Measurements from ENCODE around the gene MET. TPM values are rescaled to one million over a fixed set of nuclear protein-coding genes. Genes with fewer than 3 reads are reported as not detected.
"Not testable (repeated sequence)": the region's sequence is repeated elsewhere in the genome, so short reads cannot be mapped to it uniquely, and the experiment has no call there.

Gene MET
- total RNA-seq, 2 donors from 2014 or later, result 0.88 TPM; not detected in 1

- no peak for DNase-seq (ENCODE audit: low spot score in 2 of 2)
- no peaks in the 10 kb centered on the region for H3K9me3 Mint-ChIP-seq
- no peak overlapping the region for H3K27ac Mint-ChIP-seq
- no peak for ATAC-seq
- H3K36me3 Mint-ChIP-seq, result no peaks in the 10 kb centered on the region
Measured at GRCh38 chr7:116707289-116707688, 35.3 kb downstream of the MET start.

DNA sequence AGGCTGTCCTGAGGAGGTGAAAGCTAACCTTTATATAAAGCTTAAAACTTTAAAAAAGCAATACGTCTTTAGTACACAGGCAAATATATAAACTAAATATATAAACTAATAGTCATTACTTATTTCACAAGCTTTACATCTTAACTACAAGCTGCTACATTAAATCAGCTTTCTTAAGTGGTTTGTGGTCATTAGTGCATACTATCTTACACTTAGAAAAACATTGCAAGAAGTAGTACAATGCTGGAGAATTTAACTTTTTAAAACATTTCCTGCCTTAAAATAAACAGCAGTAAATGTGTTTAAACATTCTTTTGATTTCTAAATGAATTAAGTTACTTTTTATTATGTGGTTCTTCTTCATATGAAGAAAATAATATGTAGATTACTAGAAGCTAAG lies 36.3 kb downstream of the MET start:
- Mint-ChIP-seq H3K36me3 (no peaks in the 10 kb centered on the region), H3K27ac (no peak overlapping the region), H3K9me3 (no peaks in the 10 kb centered on the region)
- no peak for DNase-seq (ENCODE audit: low spot score in 2 of 2)
- ATAC-seq, result no peak

DNA sequence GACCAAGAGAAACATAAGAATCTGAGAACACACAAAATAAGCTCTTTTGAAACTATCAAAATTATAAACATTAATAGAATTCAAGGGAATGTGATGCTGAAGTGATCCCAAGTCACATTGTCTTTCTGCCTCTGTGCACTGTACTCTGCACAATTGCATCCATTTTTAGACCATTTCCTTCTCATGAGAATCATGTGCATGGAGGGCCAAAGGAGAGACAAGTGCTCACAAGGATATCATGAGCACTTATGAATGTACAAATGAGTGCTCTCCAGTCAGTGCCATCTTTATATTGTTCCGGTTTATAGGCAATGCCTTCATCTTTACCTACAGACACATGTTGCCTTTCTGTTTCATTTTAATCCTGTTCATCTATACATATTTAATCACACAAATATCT lies 36.9 kb downstream of the MET start:
- DNase-seq (ENCODE audit: low spot score in 2 of 2) (no peak), ATAC-seq (no peak)
- H3K27ac Mint-ChIP-seq, result no peak overlapping the region
- H3K9me3 Mint-ChIP-seq, result no peaks in the 10 kb centered on the region
- no peaks in the 10 kb centered on the region for H3K36me3 Mint-ChIP-seq

GRCh38 chr7:116709336-116709735 lies 37.3 kb downstream of the MET start:
- H3K27ac Mint-ChIP-seq, result no peak overlapping the region
- no peaks in the 10 kb centered on the region for H3K36me3 Mint-ChIP-seq
- ATAC-seq, result no peak
- no peak for DNase-seq (ENCODE audit: low spot score in 2 of 2)
- no peaks in the 10 kb centered on the region for H3K9me3 Mint-ChIP-seq

DNA sequence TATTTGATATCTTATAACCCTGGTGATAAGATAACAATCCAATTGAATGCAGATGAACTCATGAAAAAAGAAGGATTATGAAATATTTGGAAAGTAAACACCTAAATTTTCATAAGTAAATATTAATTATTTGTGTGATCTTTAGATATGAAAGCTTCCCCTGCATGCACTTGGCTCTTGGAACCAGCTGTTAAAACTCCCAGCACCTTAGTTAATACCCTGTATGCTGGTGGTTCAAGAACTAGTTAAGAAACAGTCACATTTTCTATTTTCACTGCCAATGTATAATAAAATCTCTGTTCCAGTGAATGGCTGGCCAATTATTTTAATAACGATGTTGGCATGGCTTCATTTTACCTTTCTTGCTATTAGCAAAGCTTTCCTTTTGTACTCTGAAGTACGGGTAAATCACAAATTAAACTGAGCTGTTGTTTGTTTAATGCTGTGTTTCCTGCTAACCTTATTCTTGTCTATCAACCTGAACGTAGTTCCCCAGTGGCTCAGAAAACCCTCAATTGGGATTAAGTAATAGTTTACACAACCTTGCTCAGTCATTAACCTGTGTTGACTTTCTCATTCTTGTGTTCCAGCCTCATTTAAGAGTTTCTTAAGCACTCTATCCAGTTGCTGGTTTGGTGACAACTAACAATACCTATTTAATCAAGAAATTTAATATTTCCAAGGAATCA lies 38.9 kb downstream of the MET start:
- Mint-ChIP-seq H3K9me3 (no peaks in the 10 kb centered on the region), H3K27ac (no peak overlapping the region), H3K36me3 (no peaks in the 10 kb centered on the region)
- no peak for ATAC-seq
- DNase-seq (ENCODE audit: low spot score in 2 of 2), result no peak

GRCh38 chr7:116711790-116712189 lies 39.8 kb downstream of the MET start:
- ATAC-seq (no peak), DNase-seq (ENCODE audit: low spot score in 2 of 2) (no peak)
- no peak overlapping the region for H3K27ac Mint-ChIP-seq
- H3K9me3 Mint-ChIP-seq, result no peaks in the 10 kb centered on the region
- no peaks in the 10 kb centered on the region for H3K36me3 Mint-ChIP-seq

GRCh38 chr7:116713500-116713899 lies 41.5 kb downstream of the MET start:
- no peaks in the 10 kb centered on the region for H3K36me3 Mint-ChIP-seq
- no peak for DNase-seq (ENCODE audit: low spot score in 2 of 2)
- H3K27ac Mint-ChIP-seq, result no peak overlapping the region

DNA sequence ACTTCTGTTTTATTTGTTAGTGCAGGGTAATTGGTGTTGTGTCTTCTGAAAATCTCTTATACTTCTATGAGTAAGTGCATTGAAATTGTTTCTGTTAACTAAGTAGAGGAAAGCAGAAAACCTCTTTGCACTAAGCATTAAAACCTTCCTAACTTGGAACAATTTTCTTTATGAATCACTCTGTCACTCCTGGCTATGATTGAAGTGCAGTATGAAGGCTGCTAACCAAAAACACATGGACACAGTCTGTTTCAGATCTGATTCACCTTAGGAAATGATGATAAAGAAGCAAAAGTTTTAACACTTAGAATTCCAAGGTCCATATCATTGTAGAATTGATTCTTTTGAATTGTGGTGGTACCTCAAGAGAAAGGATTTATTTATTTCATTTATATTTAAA lies 41.9 kb downstream of the MET start:
- no peak overlapping the region for H3K27ac Mint-ChIP-seq
- no peaks in the 10 kb centered on the region for H3K9me3 Mint-ChIP-seq
- DNase-seq (ENCODE audit: low spot score in 2 of 2), result no peak

More at GRCh38 chr7:116713500-116713899, 41.5 kb downstream of the MET start:
- ATAC-seq, result no peak
- H3K9me3 Mint-ChIP-seq, result no peaks in the 10 kb centered on the region

DNA sequence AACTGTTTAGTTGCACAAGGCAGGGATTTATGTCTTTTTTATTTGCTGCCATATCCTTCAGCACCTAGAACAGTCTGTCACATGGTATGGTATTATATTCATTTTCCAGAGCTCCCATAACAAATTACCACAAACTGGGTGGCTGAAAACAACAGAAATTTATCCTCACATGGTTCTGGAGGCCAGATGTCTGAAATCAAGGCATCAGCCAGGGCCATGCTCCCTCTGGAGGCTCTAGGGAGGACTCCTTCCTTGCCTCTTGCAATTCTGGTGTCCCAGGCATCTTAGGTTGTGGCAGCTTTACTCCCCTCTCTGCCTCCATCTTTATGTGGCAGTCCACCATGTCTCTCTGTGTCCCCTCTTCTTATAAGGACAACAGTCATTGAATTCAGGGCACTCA lies 43.1 kb downstream of the MET start:
- Mint-ChIP-seq H3K27ac (no peak overlapping the region), H3K36me3 (no peaks in the 10 kb centered on the region), H3K9me3 (no peaks in the 10 kb centered on the region)
- no peak for ATAC-seq
- DNase-seq (ENCODE audit: low spot score in 2 of 2), result no peak

More for the DNA sequence above, 41.9 kb downstream of the MET start:
- ATAC-seq, result no peak
- no peaks in the 10 kb centered on the region for H3K36me3 Mint-ChIP-seq

GRCh38 chr7:116717137-116717536 lies 45.1 kb downstream of the MET start:
- Mint-ChIP-seq H3K27ac (no peak overlapping the region), H3K9me3 (no peaks in the 10 kb centered on the region), H3K36me3 (no peaks in the 10 kb centered on the region)
- ATAC-seq (no peak), DNase-seq (ENCODE audit: low spot score in 2 of 2) (no peak)

- not testable (repeated sequence) for H3K36me3 Mint-ChIP-seq; H3K9me3 Mint-ChIP-seq; DNase-seq (ENCODE audit: low spot score in 2 of 2); H3K27ac Mint-ChIP-seq; ATAC-seq
Measured at GRCh38 chr7:116723959-116724529, 52.0 kb downstream of the MET start.

- no peaks in the 10 kb centered on the region for H3K9me3 Mint-ChIP-seq
- ATAC-seq (no peak), DNase-seq (ENCODE audit: low spot score in 2 of 2) (no peak)
- H3K36me3 Mint-ChIP-seq, result no peaks in the 10 kb centered on the region
- no peak overlapping the region for H3K27ac Mint-ChIP-seq
Measured at GRCh38 chr7:116724560-116725231, 52.7 kb downstream of the MET start.

GRCh38 chr7:116726149-116726548 lies 54.2 kb downstream of the MET start:
- Mint-ChIP-seq H3K27ac (no peak overlapping the region), H3K9me3 (no peaks in the 10 kb centered on the region), H3K36me3 (no peaks in the 10 kb centered on the region)
- ATAC-seq (no peak), DNase-seq (ENCODE audit: low spot score in 2 of 2) (no peak)

GRCh38 chr7:116726713-116727431 lies 54.9 kb downstream of the MET start:
- no peak for DNase-seq (ENCODE audit: low spot score in 2 of 2)
- no peak for ATAC-seq
- H3K27ac Mint-ChIP-seq, result no peak overlapping the region
- H3K9me3 Mint-ChIP-seq, result no peaks in the 10 kb centered on the region
- no peaks in the 10 kb centered on the region for H3K36me3 Mint-ChIP-seq

GRCh38 chr7:116727432-116728009 lies 55.5 kb downstream of the MET start:
- DNase-seq (ENCODE audit: low spot score in 2 of 2) (no peak), ATAC-seq (no peak)
- Mint-ChIP-seq H3K9me3 (no peaks in the 10 kb centered on the region), H3K27ac (peak overlapping the region in 1 of 2 donors; percentile 58), H3K36me3 (no peaks in the 10 kb centered on the region)

DNA sequence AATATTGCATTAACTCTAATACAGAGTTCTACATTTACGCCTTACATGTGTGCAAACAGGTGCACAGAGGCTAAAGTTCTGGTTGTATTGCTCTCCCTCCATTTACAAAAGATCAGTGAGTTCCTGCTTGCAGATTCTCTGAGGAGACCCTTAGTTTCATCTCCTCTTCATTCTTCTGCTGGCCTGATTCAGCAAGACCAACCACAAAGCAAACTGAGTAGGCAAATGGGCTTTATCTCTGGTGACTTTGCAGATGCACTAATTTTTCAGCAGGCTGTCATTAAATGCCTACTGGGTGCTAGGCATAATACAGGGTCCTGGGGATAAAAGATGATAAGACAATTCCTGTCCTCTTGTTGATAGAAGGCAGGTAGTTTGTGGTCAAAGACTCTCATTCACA lies 56.4 kb downstream of the MET start:
- no peak overlapping the region for H3K27ac Mint-ChIP-seq
- ATAC-seq, result no peak
- DNase-seq (ENCODE audit: low spot score in 2 of 2), result no peak
- no peaks in the 10 kb centered on the region for H3K36me3 Mint-ChIP-seq
- H3K9me3 Mint-ChIP-seq, result no peaks in the 10 kb centered on the region
